Stimulated activated CD8-positive, alpha-beta memory T cell treated with anti-CD3 and anti-CD28 coated beads, Interleukin-15, amount 100 ng/mL, for 1 hour (primary cell): ENCODE results near the gene TP53RK.

Source experiments
- DNase-seq: peaks from one replicate; pipeline ENCODE4 v3.0.0-alpha.2; 2020; ENCODE audit warnings: low read depth

TP53RK gene

GRCh38 chr20:46638134-46638897 is 50.9 kb downstream of the TP53RK start:
- DNase-seq = no peak

DNA sequence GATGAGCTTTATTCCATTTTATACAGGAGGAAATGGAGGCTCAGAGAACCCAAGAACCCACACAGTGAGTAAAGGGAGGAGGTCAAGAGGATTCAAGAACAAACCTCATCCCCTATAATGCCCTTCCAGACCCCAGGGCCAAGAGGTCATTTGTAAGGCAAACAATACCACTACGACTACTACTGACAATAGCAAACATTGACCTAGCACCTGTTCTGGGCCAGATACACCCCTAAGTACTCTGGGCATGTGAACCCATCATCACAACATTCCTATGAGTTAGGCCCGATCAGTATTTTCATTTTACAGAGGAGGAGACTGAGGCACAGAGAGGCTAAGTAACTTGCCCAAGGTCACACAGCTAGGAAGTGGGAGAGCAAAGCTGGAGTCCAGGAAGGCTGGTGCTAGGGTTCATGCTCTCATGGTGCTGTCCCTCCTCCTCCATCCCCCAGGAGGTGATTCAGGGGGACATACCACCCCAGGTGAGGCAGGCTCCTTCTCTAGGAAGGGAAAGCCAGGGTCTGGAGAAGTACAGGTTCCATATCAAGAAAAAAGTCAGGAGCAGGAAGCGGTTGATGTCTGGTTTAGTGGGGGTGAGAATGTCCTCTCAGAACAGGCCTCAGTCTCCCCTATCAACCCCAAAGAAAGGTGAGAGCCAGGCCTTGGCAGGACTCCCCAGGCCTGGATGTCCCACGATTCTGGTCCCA is 51.7 kb downstream of the TP53RK start:
- no peak for DNase-seq

- DNase-seq = no peak
These were observed 52.2 kb downstream of the TP53RK start for GRCh38 chr20:46637020-46637419.

DNA sequence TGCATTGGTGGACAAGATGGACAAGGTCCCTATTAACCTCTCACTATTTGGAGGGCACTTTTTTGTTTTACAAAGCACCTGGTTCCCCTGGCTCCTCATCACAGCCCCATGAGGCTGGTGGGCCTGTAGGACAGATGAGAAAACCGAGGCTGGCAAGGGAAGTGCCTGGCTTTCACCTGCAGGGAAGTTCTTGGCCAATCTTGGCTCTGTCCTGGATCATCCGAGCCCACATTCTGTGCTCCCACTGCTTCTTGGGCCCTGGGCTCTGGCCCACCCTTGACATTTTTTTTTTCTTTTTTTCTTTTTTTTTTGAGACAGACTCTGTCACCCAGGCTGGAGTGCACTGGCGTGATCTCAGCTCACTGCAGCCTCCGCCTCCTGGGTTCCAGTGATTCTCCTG is 52.7 kb downstream of the TP53RK start:
- no peak for DNase-seq

GRCh38 chr20:46635514-46636136 is 53.6 kb downstream of the TP53RK start:
- DNase-seq = no peak

- no peak for DNase-seq
These were observed 54.7 kb downstream of the TP53RK start for GRCh38 chr20:46634528-46634927.
